Measurements from ENCODE around the gene ASB2.

DNA sequence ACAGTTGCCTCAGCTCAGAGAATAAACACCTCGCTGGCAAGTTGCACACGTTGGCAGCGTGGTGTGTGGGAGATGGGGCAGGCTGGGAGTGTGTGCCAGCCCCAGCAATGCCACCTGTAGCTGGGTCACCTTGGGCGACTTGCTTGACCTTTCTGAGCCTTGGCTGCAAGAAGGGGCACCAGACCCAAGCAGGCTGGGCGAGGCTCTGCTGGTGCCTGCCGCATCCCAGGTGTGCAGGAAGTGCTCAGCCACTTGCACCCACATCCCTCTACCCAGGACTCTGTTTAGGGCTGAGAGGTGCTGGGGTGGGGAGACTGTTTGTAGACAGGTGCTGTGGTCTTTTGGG lies 48.6 kb downstream of the ASB2 start:
- TF ChIP-seq POLR2A (IDR thresholded peaks at IDR 0.05) (no peak), EP300 (IDR thresholded peaks at IDR 0.05) (no peak)
